GM21737 (cell line): ENCODE measurements around the gene CABCOCO1.
"Not testable (repeated sequence)": the region's sequence is repeated elsewhere in the genome, so short reads cannot be mapped to it uniquely, and the experiment has no call there.

Source experiments
- ATAC-seq: cut with Tn5 transposase; IDR thresholded peaks from one replicate; pipeline ENCODE4 v1.9.1; 2021; ENCODE audit warnings: mild to moderate bottlenecking, moderate library complexity; ENCODE audit not compliant: unreplicated experiment

Gene CABCOCO1

GRCh38 chr10:61642150-61642571 lies 20.6 kb upstream of the CABCOCO1 start:
- no peak for ATAC-seq

- no peak for ATAC-seq
Measured at GRCh38 chr10:61642676-61643075, 20.1 kb upstream of the CABCOCO1 start.

GRCh38 chr10:61643316-61643751 lies 19.4 kb upstream of the CABCOCO1 start:
- ATAC-seq, result no peak

GRCh38 chr10:61653699-61654098 lies 9.0 kb upstream of the CABCOCO1 start:
- ATAC-seq, result no peak

- ATAC-seq, result no peak
Measured at GRCh38 chr10:61655335-61655851, 7.3 kb upstream of the CABCOCO1 start.

GRCh38 chr10:61663466-61663865 lies 737 bp downstream of the CABCOCO1 start:
- ATAC-seq, result no peak

- no peak for ATAC-seq
Measured at GRCh38 chr10:61664985-61665384, 2.3 kb downstream of the CABCOCO1 start.

GRCh38 chr10:61669161-61669725 lies 6.5 kb downstream of the CABCOCO1 start:
- no peak for ATAC-seq

GRCh38 chr10:61669849-61670248 lies 7.1 kb downstream of the CABCOCO1 start:
- no peak for ATAC-seq

- no peak for ATAC-seq
Measured at GRCh38 chr10:61673360-61673759, 10.6 kb downstream of the CABCOCO1 start.

- no peak for ATAC-seq
Measured at GRCh38 chr10:61682323-61682722, 19.6 kb downstream of the CABCOCO1 start.

- no peak for ATAC-seq
Measured at GRCh38 chr10:61683319-61683718, 20.6 kb downstream of the CABCOCO1 start.

GRCh38 chr10:61684894-61685507 lies 22.3 kb downstream of the CABCOCO1 start:
- no peak for ATAC-seq

GRCh38 chr10:61688551-61689308 lies 26.0 kb downstream of the CABCOCO1 start:
- no peak for ATAC-seq

GRCh38 chr10:61691667-61692066 lies 28.9 kb downstream of the CABCOCO1 start:
- not testable (repeated sequence) for ATAC-seq

- ATAC-seq, result no peak
Measured at GRCh38 chr10:61692447-61693010, 29.8 kb downstream of the CABCOCO1 start.

- no peak for ATAC-seq
Measured at GRCh38 chr10:61698968-61699655, 36.4 kb downstream of the CABCOCO1 start.

- ATAC-seq, result no peak
Measured at GRCh38 chr10:61701055-61701705, 38.5 kb downstream of the CABCOCO1 start.

- no peak for ATAC-seq
Measured at GRCh38 chr10:61701706-61702105, 39.0 kb downstream of the CABCOCO1 start.

- no peak for ATAC-seq
Measured at GRCh38 chr10:61702584-61702983, 39.9 kb downstream of the CABCOCO1 start.
